Adrenal gland (tissue), 12 donors: Measurements from ENCODE around the gene LMX1B. TPM values are rescaled to one million over a fixed set of nuclear protein-coding genes. Genes with fewer than 3 reads are reported as not detected.
A peak's percentile ranks its signal among the peaks of the same experiment; 100 is the strongest.
"Not testable (repeated sequence)": the region's sequence is repeated elsewhere in the genome, so short reads cannot be mapped to it uniquely, and the experiment has no call there.

Experiments used
- DNase-seq, 7 donors: peaks; one replicate each; pipeline ENCODE4 v3.0.0-alpha.2; 2019 to 2020
- H3K27ac ChIP-seq, 5 donors: fragments of 200-600 bp; sonication (generic) in 4 of 5; 1 replicate in 3 of 5; 2 replicates in 2 of 5; pipeline versions ENCODE4 v1.5.1 to v1.8.0; 2016 to 2020; ENCODE audit warnings: mild to moderate bottlenecking in 1 of 5
- H3K27me3 ChIP-seq: fragments of 200-600 bp; 2 replicates; pipeline ENCODE4 v1.8.0; 2021
- H3K36me3 ChIP-seq, 2 donors: fragments of 200-600 bp; replicated peaks in 1 of 2; 1 replicate in 1 of 2; 2 replicates in 1 of 2; pipeline versions ENCODE4 v1.5.1 to v1.8.0; 2018 to 2022
- H3K4me1 ChIP-seq, 2 donors: fragments of 200-600 bp; replicated peaks in 1 of 2; 1 replicate in 1 of 2; 2 replicates in 1 of 2; pipeline versions ENCODE4 v1.5.1 to v1.8.0; 2018 to 2021
- H3K4me3 ChIP-seq, 4 donors: fragments of 200-600 bp; sonication (generic) in 3 of 4; one replicate each; pipeline ENCODE4 v1.5.1; 2016 to 2018
- H3K9me3 ChIP-seq, 3 donors: fragments of 200-600 bp; sonication (generic) in 1 of 3; replicated peaks in 1 of 3; 1 replicate in 2 of 3; 2 replicates in 1 of 3; pipeline versions ENCODE4 v1.5.1 to v1.8.0; 2016 to 2021
- CTCF ChIP-seq, 6 experiments: fragments of 450-650 bp in 4 of 6; fragments of 200-600 bp in 2 of 6; sonication (generic) in 1 of 6; IDR thresholded peaks; 1 replicate in 5 of 6; 2 replicates in 1 of 6; pipeline versions ENCODE4 v1.5.1 to v1.8.0; 2016 to 2021; ENCODE audit warnings: antibody characterized with exemption in 6 of 6, mild to moderate bottlenecking in 2 of 6, moderate library complexity in 1 of 6
- POLR2A ChIP-seq, 2 donors: fragments of 450-650 bp; IDR thresholded peaks; one replicate each; pipeline ENCODE4 v1.6.1; 2017; ENCODE audit warnings: antibody characterized with exemption in 2 of 2, mild to moderate bottlenecking in 2 of 2, moderate library complexity in 1 of 2
- WGBS, 4 donors: extraction: QIAGEN DNeasy Blood & Tissue Kit in 2 of 4; methylation state at CpG; one replicate each; pipeline versions ENCODE4 v1.1.5 to v1.1.7; 2013 to 2017; 5-methylcytosine and 5-hydroxymethylcytosine counted together
- intact Hi-C, 2 donors: fragments of 100-400 bp; cut with DNase I; formaldehyde crosslinking; loops; one replicate each; pipeline versions ENCODE4 v1.14.1 to v1.15.0; 2022 to 2023
- polyA plus RNA-seq, 3 donors: library from polyadenylated mRNA; stranded (reverse); fragments of 200-250 nt in 2 of 3; fragments of 350-450 nt in 1 of 3; fragmentation: Illumina TruSeq in 1 of 3; extraction: RNeasy Lipid Tissue Mini Kit (QIAGEN cat#74804) in 1 of 3; gene quantifications; one replicate each; pipeline ENCODE4 v1.2.3, GENCODE V29; 2013 to 2014
- total RNA-seq, 9 donors: library from RNA; depleted of rRNA in 4 of 9; stranded (reverse); fragments of >200 nt in 4 of 9; fragments of 120-200 nt in 1 of 9; fragmentation: NEBNext Ultra II Directional in 1 of 9; extraction: Animal tissue kit (Norgen Biotek cat#: 25700) in 1 of 9; gene quantifications; one replicate each; pipeline versions ENCODE4 v1.1.0 to v1.2.4, GENCODE V29; 2013 to 2023
- donor health status: healthy with polysubstance abuse.
- donor health status: Bipolar disorder and iron deficiency.
- donor health status: DM: yes; HTN: yes; CAD: no.
- donor health status: DM: no; HTN: no; CAD: no.
- donor health status: DM: no; HTN: no; CAD: no.
- donor health status: DM: yes; HTN: yes; CAD: no.

Gene LMX1B
- total and polyA plus RNA-seq, 12 donors = under 0.01 to 0.07 TPM; not detected in 10

- no peak overlapping the region for H3K4me3 ChIP-seq
- intact Hi-C loops = loop anchor here in 1 of 2 donors (2.0 kb wide), 1 partner anchor 74 kb away; no protein-coding TSS in a partner anchor
- WGBS, 4 donors = 75 to 92% (median 83%) methylated on average over 3 to 4 of the region's 4 CpGs
- H3K27ac ChIP-seq = no peak overlapping the region
- no peaks in the 10 kb centered on the region for H3K36me3 ChIP-seq
- no peak for DNase-seq
- peaks cover 0 to 14% of the 10 kb centered on the region in 2 donors for H3K4me1 ChIP-seq
- H3K27me3 ChIP-seq = peaks cover 9% of the 10 kb centered on the region
- TF ChIP-seq POLR2A (IDR thresholded peaks at IDR 0.05) (no peak), CTCF (IDR thresholded peaks at IDR 0.05) (no peak)
- no peaks in the 10 kb centered on the region for H3K9me3 ChIP-seq
Measured at GRCh38 chr9:126707083-126707482, 93.4 kb downstream of the LMX1B start.

- not testable (repeated sequence) for H3K4me3 ChIP-seq, H3K27me3 ChIP-seq, H3K9me3 ChIP-seq, H3K27ac ChIP-seq, H3K36me3 ChIP-seq
- peaks cover 0 to 14% of the 10 kb centered on the region in 2 donors for H3K4me1 ChIP-seq
- DNase-seq = peak in 2 of 7 donors; percentile 6 to 35
- 89 to 97% (median 94%) methylated on average over 9 to 10 of the region's 10 CpGs for WGBS, 4 donors
- intact Hi-C loops = loop anchor here in 1 of 2 donors (2.0 kb wide), 1 partner anchor 73 kb away; no protein-coding TSS in a partner anchor
Measured at GRCh38 chr9:126707712-126708111, 94.0 kb downstream of the LMX1B start.

GRCh38 chr9:126708178-126708577, 94.5 kb downstream of the LMX1B start:
- H3K36me3 ChIP-seq = no peaks in the 10 kb centered on the region
- no peak overlapping the region for H3K4me3 ChIP-seq
- intact Hi-C loops = no loop called here
- peak in 4 of 7 donors; percentile 12 to 42 (median 21) for DNase-seq
- TF ChIP-seq CTCF (IDR thresholded peaks at IDR 0.05) = no peak
- no peak for TF ChIP-seq POLR2A (IDR thresholded peaks at IDR 0.05)
- 38 to 59% (median 45%) methylated on average over 4 of the region's 4 CpGs for WGBS, 4 donors
- H3K27ac ChIP-seq = peak overlapping the region in 1 of 5 donors; percentile 14
- H3K27me3 ChIP-seq = peaks cover 3% of the 10 kb centered on the region
- no peaks in the 10 kb centered on the region for H3K9me3 ChIP-seq
- peaks cover 0 to 14% of the 10 kb centered on the region in 2 donors for H3K4me1 ChIP-seq

- intact Hi-C loops = no loop called here
- H3K27ac ChIP-seq = no peak overlapping the region
- 90 to 100% (median 94%) methylated on average over 1 to 3 of the region's 3 CpGs for WGBS, 4 donors
- H3K4me1 ChIP-seq = peaks cover 0 to 14% of the 10 kb centered on the region in 2 donors
- no peak overlapping the region for H3K4me3 ChIP-seq
- peak in 1 of 7 donors; percentile 25 for DNase-seq
- H3K27me3 ChIP-seq = peaks cover 3% of the 10 kb centered on the region
- no peaks in the 10 kb centered on the region for H3K36me3 ChIP-seq
- no peaks in the 10 kb centered on the region for H3K9me3 ChIP-seq
- TF ChIP-seq POLR2A (IDR thresholded peaks at IDR 0.05) = no peak
- TF ChIP-seq CTCF (IDR thresholded peaks at IDR 0.05) = no peak
Measured at GRCh38 chr9:126709241-126709640, 95.5 kb downstream of the LMX1B start.

- H3K4me1 ChIP-seq = peaks cover 0 to 13% of the 10 kb centered on the region in 2 donors
- H3K27me3 ChIP-seq = no peaks in the 10 kb centered on the region
- no peaks in the 10 kb centered on the region for H3K9me3 ChIP-seq
- no peaks in the 10 kb centered on the region for H3K36me3 ChIP-seq
- no peak overlapping the region for H3K4me3 ChIP-seq
- no peak for DNase-seq
- H3K27ac ChIP-seq = no peak overlapping the region
- TF ChIP-seq POLR2A (IDR thresholded peaks at IDR 0.05) (no peak), CTCF (IDR thresholded peaks at IDR 0.05) (no peak)
- intact Hi-C loops = no loop called here
Measured at GRCh38 chr9:126715382-126715781, 101.7 kb downstream of the LMX1B start.

GRCh38 chr9:126717441-126717840, 103.7 kb downstream of the LMX1B start:
- H3K36me3 ChIP-seq, H3K4me3 ChIP-seq, H3K27me3 ChIP-seq, H3K9me3 ChIP-seq, intact Hi-C loops: not testable (repeated sequence)
- 63 to 89% (median 78%) methylated on average over 5 of the region's 5 CpGs for WGBS, 4 donors
- peak in 1 of 7 donors; percentile 32 for DNase-seq
- Histone ChIP-seq H3K27ac (peak overlapping the region in 2 of 5 donors; percentile 34 to 76), H3K4me1 (peaks cover 0 to 22% of the 10 kb centered on the region in 2 donors)
